Amniotic stem cell (primary cell): Measurements from ENCODE around the gene CGB1.
"Not testable (repeated sequence)": the region's sequence is repeated elsewhere in the genome, so short reads cannot be mapped to it uniquely, and the experiment has no call there.

ENCODE experiments used
- DNase-seq: peaks from one replicate; lab custom pipeline; 2025; lab: John Stamatoyannopoulos, UW

The CGB1 gene

GRCh38 chr19:49058562-49058961 is 21.9 kb upstream of the CGB1 start:
- DNase-seq, result no peak

- DNase-seq, result no peak
These were observed 21.0 kb upstream of the CGB1 start, which contains the start of gene CGB7 for GRCh38 chr19:49057636-49058234. Gene CGB7 (minus strand): TSS chr19:49057749. CDS start chr19:49055375, 2,374 bp downstream.

GRCh38 chr19:49056902-49057596 is 20.4 kb upstream of the CGB1 start:
- DNase-seq, result not testable (repeated sequence)

GRCh38 chr19:49056101-49056901 is 19.6 kb upstream of the CGB1 start:
- DNase-seq, result no peak

GRCh38 chr19:49050376-49051033 is 13.8 kb upstream of the CGB1 start:
- not testable (repeated sequence) for DNase-seq

DNA sequence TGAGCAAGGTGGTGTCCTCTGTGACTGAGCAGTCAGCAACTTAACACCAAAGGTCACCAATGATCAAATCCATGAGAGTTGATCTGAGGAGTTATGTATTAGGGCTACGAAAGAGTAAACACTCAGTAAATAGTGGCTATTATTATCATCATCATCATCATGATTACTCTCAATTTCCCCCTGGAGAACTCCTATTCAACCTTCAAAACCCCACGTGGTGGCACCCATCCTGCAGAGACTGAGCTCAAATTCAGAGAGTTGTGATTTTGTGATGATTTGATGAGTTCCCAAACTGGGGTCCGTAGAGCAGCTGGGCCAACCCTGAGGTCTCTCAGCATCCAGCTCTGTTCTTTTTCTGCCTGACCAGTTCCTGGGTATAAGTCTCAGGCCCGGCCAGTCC is 13.1 kb upstream of the CGB1 start:
- DNase-seq, result not testable (repeated sequence)

- DNase-seq, result not testable (repeated sequence)
These were observed 12.3 kb upstream of the CGB1 start, which contains the start of gene CGB8 for GRCh38 chr19:49049011-49049410. Gene CGB8 (minus strand): TSS chr19:49049111. CDS start chr19:49048739, 372 bp downstream.

DNA sequence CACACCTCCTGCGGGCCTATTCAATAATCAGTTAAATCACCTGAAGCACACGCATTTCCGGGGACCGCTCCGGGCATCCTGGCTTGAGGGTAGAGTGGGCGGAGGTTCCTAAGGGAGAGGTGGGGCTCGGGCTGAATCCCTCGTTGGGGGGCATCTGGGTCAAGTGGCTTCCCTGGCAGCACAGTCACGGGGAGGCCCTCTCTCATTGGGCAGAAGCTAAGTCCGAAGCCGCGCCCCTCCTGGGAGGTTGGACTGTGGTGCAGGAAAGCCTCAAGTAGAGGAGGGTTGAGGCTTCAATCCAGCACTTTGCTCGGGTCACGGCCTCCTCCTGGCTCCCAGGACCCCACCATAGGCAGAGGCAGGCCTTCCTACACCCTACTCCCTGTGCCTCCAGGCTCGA is 6.9 kb upstream of the CGB1 start, which contains the start of gene CGB5:
Gene CGB5, plus strand, starts transcription at position 301 of the 400 bp plus-strand sequence. CDS start 362 bp downstream, outside the sequence.
- DNase-seq, result not testable (repeated sequence)

- not testable (repeated sequence) for DNase-seq
These were observed 6.0 kb upstream of the CGB1 start for GRCh38 chr19:49042666-49043065.

DNA sequence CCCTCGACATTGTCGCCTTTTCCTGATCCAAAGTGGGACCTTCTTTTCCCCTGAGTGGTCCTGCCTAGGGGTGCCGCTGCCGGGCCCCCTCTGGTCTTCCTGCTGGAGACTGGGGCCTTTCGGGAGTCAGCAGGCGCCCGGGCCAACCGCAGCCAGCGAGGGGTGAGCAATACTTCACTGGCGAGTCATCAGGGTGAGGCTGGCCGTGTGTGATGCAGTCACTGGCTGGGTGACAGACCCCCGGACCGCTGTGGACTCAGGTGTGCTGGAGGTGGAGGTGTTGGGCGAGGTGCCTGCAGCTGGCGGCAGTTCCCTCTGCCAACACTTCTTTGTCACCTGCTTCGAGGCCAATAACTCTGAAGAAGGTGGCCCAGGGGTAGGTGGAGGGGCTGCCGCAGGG is 5.5 kb upstream of the CGB1 start:
- no peak for DNase-seq

GRCh38 chr19:49039736-49040135 is 3.0 kb upstream of the CGB1 start:
- DNase-seq, result not testable (repeated sequence)

DNA sequence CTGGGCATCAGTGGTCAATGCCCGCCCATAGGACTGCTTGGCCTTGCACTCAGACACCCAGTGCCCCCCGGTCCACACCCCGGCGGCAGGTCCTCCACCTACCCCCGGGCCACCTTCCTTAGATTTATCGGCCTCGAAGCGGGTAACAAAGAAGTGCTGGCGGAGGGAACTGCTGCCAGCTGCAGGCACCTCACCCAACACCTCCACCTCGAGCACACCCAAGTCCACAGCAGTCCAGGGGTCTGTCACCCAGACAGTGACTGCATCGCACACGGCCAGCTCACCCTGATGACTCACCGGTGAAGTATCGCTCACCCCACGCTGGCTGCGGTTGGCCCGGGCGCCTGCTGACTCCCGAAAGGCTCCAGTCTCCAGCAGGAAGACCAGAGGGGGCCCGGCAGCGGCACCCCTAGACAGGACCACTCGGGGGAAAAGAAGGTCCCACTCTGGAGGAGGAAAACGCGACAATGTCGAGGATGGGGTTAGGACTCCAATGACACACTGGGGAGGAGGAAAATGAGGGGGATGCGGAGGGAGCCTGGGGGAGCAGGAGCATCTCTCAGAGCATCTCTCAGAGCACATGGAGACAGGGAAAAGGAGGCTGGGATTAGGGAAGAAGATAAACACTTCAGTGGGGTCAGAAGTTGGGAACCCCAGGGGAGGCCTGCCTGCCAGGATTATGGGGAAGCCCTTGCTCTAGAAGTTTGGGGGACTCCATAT is 2.0 kb upstream of the CGB1 start:
- not testable (repeated sequence) for DNase-seq

DNA sequence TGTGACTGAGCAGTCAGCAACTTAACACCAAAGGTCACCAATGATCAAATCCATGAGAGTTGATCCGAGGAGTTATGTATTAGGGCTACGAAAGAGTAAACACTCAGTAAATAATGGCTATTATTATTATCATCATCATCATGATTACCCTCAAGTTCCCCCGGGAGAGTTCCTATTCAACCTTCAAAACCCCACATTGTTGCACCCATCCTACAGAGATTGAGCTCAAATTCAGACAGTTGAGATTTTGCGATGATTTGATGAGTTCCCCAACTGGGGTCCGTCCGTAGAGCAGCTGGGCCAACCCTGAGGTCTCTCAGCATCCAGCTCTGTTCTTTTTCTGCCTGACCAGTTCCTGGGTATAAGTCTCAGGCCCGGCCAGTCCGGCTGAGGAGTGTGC is 1.4 kb upstream of the CGB1 start:
- DNase-seq, result not testable (repeated sequence)

- DNase-seq, result not testable (repeated sequence)
These were observed 4.9 kb downstream of the CGB1 start, which contains the start of gene CGB2 for GRCh38 chr19:49031642-49032301. Gene CGB2 (plus strand): TSS chr19:49031890. CDS start chr19:49032096, 206 bp downstream.

DNA sequence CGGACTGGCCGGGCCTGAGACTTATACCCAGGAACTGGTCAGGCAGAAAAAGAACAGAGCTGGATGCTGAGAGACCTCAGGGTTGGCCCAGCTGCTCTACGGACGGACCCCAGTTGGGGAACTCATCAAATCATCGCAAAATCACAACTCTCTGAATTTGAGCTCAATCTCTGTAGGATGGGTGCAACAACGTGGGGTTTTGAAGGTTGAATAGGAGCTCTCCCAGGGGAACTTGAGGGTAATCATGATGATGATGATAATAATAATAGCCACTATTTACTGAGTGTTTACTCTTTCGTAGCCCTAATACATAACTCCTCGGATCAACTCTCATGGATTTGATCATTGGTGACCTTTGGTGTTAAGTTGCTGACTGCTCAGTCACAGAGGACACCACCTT is 6.4 kb downstream of the CGB1 start:
- not testable (repeated sequence) for DNase-seq

DNA sequence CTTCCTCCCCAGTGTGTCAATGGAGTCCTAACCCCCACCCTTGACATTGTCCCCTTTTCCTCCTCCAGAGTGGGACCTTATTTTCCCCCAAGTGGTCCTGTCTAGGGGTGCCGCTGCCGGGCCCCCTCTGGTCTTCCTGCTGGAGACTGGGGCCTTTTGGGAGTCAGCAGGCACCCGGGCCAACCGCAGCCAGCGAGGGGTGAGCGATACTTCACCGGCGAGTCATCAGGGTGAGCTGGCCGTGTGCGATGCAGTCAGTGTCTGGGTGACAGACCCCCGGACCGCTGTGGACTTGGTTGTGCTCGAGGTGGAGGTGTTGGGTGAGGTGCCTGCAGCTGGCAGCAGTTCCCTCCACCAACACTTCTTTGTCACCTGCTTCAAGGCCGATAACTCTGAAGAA is 6.9 kb downstream of the CGB1 start:
- not testable (repeated sequence) for DNase-seq

DNA sequence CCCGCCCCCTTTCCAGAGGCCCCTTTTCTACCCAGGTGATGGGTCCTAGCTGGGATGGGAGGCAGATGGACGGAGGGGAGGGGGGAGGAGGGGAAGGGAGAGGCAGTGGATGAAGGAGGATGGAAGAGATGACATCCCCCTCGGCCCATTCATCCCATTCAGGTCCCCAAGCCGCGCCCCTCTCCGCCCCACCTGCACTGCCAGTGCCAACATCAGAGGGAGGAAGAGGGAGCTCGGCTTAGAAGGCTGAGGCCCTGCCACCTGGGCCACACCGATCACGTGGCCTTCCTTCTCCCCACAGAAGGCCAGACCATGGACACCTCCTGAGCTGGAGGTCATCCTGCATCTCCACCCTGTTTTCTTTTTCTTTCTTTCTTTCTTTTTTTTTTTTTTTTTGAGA is 8.0 kb downstream of the CGB1 start:
- DNase-seq, result not testable (repeated sequence)

- not testable (repeated sequence) for DNase-seq
These were observed 11.1 kb downstream of the CGB1 start for GRCh38 chr19:49025599-49025998.

GRCh38 chr19:49025088-49025487 is 11.6 kb downstream of the CGB1 start:
- DNase-seq, result not testable (repeated sequence)

- DNase-seq, result not testable (repeated sequence)
These were observed 12.5 kb downstream of the CGB1 start, which contains the start of gene CGB3 for GRCh38 chr19:49024233-49024632. Gene CGB3 (minus strand): TSS chr19:49024333. CDS start chr19:49023971, 362 bp downstream.
